GM23338 (cell line): Measurements from ENCODE around the gene TPM1. TPM values are rescaled to one million over a fixed set of nuclear protein-coding genes. Genes with fewer than 3 reads are reported as not detected.

Source experiments
- ATAC-seq: fragments of 200-7000 bp; cut with Tn5 transposase; 3 replicates; pipeline ENCODE4 v1.9.1; 2020
- DNase-seq: peaks from one replicate; pipeline ENCODE4 v3.0.0-alpha.2; 2015; ENCODE audit warnings: low spot score
- H2AFZ ChIP-seq: fragments of 200-600 bp; sonication (generic); 2 replicates; pipeline ENCODE4 v1.8.0; 2016; ENCODE audit warnings: antibody characterized with exemption, mild to moderate bottlenecking, moderate library complexity
- H3F3A ChIP-seq: fragments of 200-600 bp; sonication (generic); replicated peaks from 2 replicates; pipeline ENCODE4 v1.8.0; 2017; ENCODE audit warnings: antibody characterized with exemption, mixed run types, low read depth
- H3K27ac ChIP-seq: fragments of 200-600 bp; sonication (generic); 2 replicates; pipeline ENCODE4 v1.6.1; 2016; ENCODE audit warnings: low read depth
- H3K27me3 ChIP-seq: fragments of 200-600 bp; sonication (generic); 2 replicates; pipeline ENCODE4 v1.8.0; 2016; ENCODE audit warnings: mild to moderate bottlenecking, mixed run types, moderate library complexity; ENCODE audit not compliant: insufficient read depth
- H3K36me3 ChIP-seq: fragments of 200-600 bp; sonication (generic); 2 replicates; pipeline ENCODE4 v1.8.0; 2016; ENCODE audit warnings: mild to moderate bottlenecking; ENCODE audit not compliant: insufficient read depth
- H3K4me1 ChIP-seq: fragments of 200-600 bp; sonication (generic); 2 replicates; pipeline ENCODE4 v1.8.0; 2016; ENCODE audit warnings: mild to moderate bottlenecking, moderate library complexity; ENCODE audit not compliant: insufficient read depth
- H3K4me2 ChIP-seq: fragments of 200-600 bp; sonication (generic); 2 replicates; pipeline ENCODE4 v1.7.1; 2017; ENCODE audit warnings: mixed run types
- H3K4me3 ChIP-seq: fragments of 200-600 bp; sonication (generic); 2 replicates; pipeline ENCODE4 v1.6.1; 2016; ENCODE audit warnings: mixed run types
- H3K79me2 ChIP-seq: fragments of 200-600 bp; sonication (generic); replicated peaks from 2 replicates; pipeline ENCODE4 v1.8.0; 2017; ENCODE audit warnings: mild to moderate bottlenecking; ENCODE audit not compliant: insufficient read depth
- H3K9me2 ChIP-seq: fragments of 200-600 bp; sonication (generic); 2 replicates; pipeline ENCODE4 v1.8.0; 2017; ENCODE audit not compliant: insufficient read depth
- H4K20me1 ChIP-seq: fragments of 200-600 bp; sonication (generic); replicated peaks from 2 replicates; pipeline ENCODE4 v1.8.0; 2017; ENCODE audit warnings: mild to moderate bottlenecking; ENCODE audit not compliant: insufficient read depth
- H3K27ac Mint-ChIP-seq: 2 replicates; pipeline ENCODE4 v1.8.0; 2020; ENCODE audit warnings: inconsistent platforms, mild to moderate bottlenecking, moderate library complexity, mixed read lengths
- H3K27me3 Mint-ChIP-seq: 3 replicates; pipeline ENCODE4 v1.8.0; 2022; ENCODE audit warnings: low read depth, mild to moderate bottlenecking, moderate library complexity, mixed read lengths, inconsistent platforms; ENCODE audit not compliant: insufficient read depth, poor library complexity
- H3K36me3 Mint-ChIP-seq: 3 replicates; pipeline ENCODE4 v1.8.0; 2021; ENCODE audit warnings: low read depth, mild to moderate bottlenecking, inconsistent platforms, moderate library complexity, mixed read lengths
- H3K4me1 Mint-ChIP-seq: 3 replicates; pipeline ENCODE4 v1.8.0; 2020; ENCODE audit warnings: mild to moderate bottlenecking, inconsistent platforms, mixed read lengths
- H3K4me3 Mint-ChIP-seq: 3 replicates; pipeline ENCODE4 v1.8.0; 2021; ENCODE audit warnings: moderate library complexity, mild to moderate bottlenecking, inconsistent platforms, mixed read lengths
- H3K9me3 Mint-ChIP-seq: 3 replicates; pipeline ENCODE4 v1.8.0; 2020; ENCODE audit warnings: moderate library complexity, mild to moderate bottlenecking, inconsistent platforms, mixed read lengths
- CREB1 ChIP-seq: fragments of 250-450 bp; sonication (Bioruptor Pico); IDR thresholded peaks from 2 replicates; pipeline ENCODE4 v1.5.0; 2020; ENCODE audit warnings: low read depth, mild to moderate bottlenecking, moderate library complexity
- EZH2 ChIP-seq: fragments of 200-600 bp; sonication (generic); IDR thresholded peaks from one replicate; pipeline ENCODE4 v1.8.0; 2017; ENCODE audit warnings: antibody characterized with exemption, mild to moderate bottlenecking, low read depth; ENCODE audit not compliant: unreplicated experiment
- EZH2phosphoT487 ChIP-seq: fragments of 200-600 bp; sonication (generic); IDR thresholded peaks from one replicate; pipeline ENCODE4 v1.8.1; 2018; ENCODE audit warnings: antibody characterized with exemption; ENCODE audit not compliant: unreplicated experiment
- JUNB ChIP-seq: IDR thresholded peaks from one replicate; pipeline ENCODE4 v1.6.1; 2016; ENCODE audit warnings: antibody characterized with exemption; ENCODE audit not compliant: unreplicated experiment
- NANOG ChIP-seq: IDR thresholded peaks from 2 replicates; pipeline ENCODE4 v1.6.1; 2016; ENCODE audit warnings: antibody characterized with exemption, borderline replicate concordance
- POLR2AphosphoS5 ChIP-seq: IDR thresholded peaks from 2 replicates; pipeline ENCODE4 v1.6.1; 2016; ENCODE audit warnings: antibody characterized with exemption, low read depth
- STAT1 ChIP-seq: IDR thresholded peaks from one replicate; pipeline ENCODE4 v1.6.1; 2016; ENCODE audit warnings: antibody characterized with exemption; ENCODE audit not compliant: unreplicated experiment
- ZNF114 ChIP-seq: fragments of 250-450 bp; sonication (Bioruptor Pico); IDR thresholded peaks from 2 replicates; pipeline ENCODE4 v1.5.0; 2020; ENCODE audit warnings: mild to moderate bottlenecking, moderate library complexity
- ZNF331 ChIP-seq: fragments of 250-450 bp; sonication (Bioruptor Pico); IDR thresholded peaks from 2 replicates; pipeline ENCODE4 v1.5.0; 2020; ENCODE audit warnings: low read depth, mild to moderate bottlenecking, moderate library complexity
- polyA plus RNA-seq: library from polyadenylated mRNA; unstranded; fragments of >200 nt; fragmentation: Nextera tagmentation; extraction: Ambion mirVana; gene quantifications from 2 replicates; pipeline ENCODE4 v1.2.1, GENCODE V29; 2016
- total RNA-seq: library from RNA; depleted of rRNA; stranded (reverse); fragments of >200 nt; shearing (Covaris generic); gene quantifications from 2 replicates; pipeline ENCODE4 v1.2.3, GENCODE V29; 2014
- TF ChIP-seq, protein P1 (sequence below): IDR thresholded peaks from one replicate; pipeline ENCODE4 v1.6.1; 2018; ENCODE audit warnings: antibody characterized with exemption; ENCODE audit not compliant: unreplicated experiment
- TF ChIP-seq, protein P2 (sequence below): fragments of 250-450 bp; sonication (Bioruptor Pico); IDR thresholded peaks from 2 replicates; pipeline ENCODE4 v1.5.0; 2020; ENCODE audit warnings: mild to moderate bottlenecking, moderate library complexity
- TF ChIP-seq, protein P3 (sequence below): IDR thresholded peaks from 2 replicates; pipeline ENCODE4 v1.6.1; 2016; ENCODE audit warnings: antibody characterized with exemption
- TF ChIP-seq, protein P4 (sequence below), 2 experiments: fragments of 200-600 bp in 1 of 2; sonication (generic) in 1 of 2; conservative IDR thresholded peaks; 2 replicates each; pipeline versions ENCODE4 v1.5.1 to v1.6.1; 2016 to 2017; ENCODE audit warnings: antibody characterized with exemption in 2 of 2, low read depth in 2 of 2, mild to moderate bottlenecking in 2 of 2, moderate library complexity in 1 of 2

Gene TPM1
- total and polyA plus RNA-seq, 2 experiments from 2014 or later: 449 to 913 TPM

DNA sequence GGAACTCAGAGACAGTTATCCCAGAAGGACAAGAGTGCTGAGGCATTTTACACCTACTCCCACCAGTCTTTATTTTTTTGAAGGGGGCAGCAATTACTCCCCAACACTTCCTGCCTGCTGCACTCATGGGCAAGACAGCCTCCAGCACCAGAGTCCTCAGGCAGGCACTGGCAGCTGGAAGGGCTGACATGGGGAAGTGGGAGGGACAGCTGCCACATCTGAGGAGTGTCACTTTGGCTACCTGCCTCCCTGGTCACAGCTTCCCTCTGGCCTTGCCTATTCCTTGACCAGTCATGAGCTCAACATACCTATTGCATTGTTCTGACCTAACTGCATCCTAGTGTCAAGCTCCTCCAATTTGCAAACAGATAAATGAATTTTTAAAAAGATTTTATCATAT, 68.9 kb downstream of the TPM1 start:
- no peaks in the 10 kb centered on the region for H3K27me3 ChIP-seq
- H3F3A ChIP-seq: no peaks in the 10 kb centered on the region
- H3K4me2 ChIP-seq: no peak overlapping the region
- no peaks in the 10 kb centered on the region for H3K4me1 ChIP-seq
- Mint-ChIP-seq H3K27me3 (no peaks in the 10 kb centered on the region), H3K4me3 (no peak overlapping the region), H3K9me3 (no peaks in the 10 kb centered on the region), H3K4me1 (no peaks in the 10 kb centered on the region), H3K36me3 (no peaks in the 10 kb centered on the region), H3K27ac (no peak overlapping the region)
- ATAC-seq: no peak
- DNase-seq: no peak
- H3K9me2 ChIP-seq: no peaks in the 10 kb centered on the region
- no peaks in the 10 kb centered on the region for H3K79me2 ChIP-seq
- H3K27ac ChIP-seq: no peak overlapping the region
- no peak overlapping the region for H2AFZ ChIP-seq
- TF ChIP-seq, protein P1, sequence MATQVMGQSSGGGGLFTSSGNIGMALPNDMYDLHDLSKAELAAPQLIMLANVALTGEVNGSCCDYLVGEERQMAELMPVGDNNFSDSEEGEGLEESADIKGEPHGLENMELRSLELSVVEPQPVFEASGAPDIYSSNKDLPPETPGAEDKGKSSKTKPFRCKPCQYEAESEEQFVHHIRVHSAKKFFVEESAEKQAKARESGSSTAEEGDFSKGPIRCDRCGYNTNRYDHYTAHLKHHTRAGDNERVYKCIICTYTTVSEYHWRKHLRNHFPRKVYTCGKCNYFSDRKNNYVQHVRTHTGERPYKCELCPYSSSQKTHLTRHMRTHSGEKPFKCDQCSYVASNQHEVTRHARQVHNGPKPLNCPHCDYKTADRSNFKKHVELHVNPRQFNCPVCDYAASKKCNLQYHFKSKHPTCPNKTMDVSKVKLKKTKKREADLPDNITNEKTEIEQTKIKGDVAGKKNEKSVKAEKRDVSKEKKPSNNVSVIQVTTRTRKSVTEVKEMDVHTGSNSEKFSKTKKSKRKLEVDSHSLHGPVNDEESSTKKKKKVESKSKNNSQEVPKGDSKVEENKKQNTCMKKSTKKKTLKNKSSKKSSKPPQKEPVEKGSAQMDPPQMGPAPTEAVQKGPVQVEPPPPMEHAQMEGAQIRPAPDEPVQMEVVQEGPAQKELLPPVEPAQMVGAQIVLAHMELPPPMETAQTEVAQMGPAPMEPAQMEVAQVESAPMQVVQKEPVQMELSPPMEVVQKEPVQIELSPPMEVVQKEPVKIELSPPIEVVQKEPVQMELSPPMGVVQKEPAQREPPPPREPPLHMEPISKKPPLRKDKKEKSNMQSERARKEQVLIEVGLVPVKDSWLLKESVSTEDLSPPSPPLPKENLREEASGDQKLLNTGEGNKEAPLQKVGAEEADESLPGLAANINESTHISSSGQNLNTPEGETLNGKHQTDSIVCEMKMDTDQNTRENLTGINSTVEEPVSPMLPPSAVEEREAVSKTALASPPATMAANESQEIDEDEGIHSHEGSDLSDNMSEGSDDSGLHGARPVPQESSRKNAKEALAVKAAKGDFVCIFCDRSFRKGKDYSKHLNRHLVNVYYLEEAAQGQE: no peak
- no peak for TF ChIP-seq POLR2AphosphoS5
- TF ChIP-seq CREB1 (CRISPR knock-in tag): no peak
- TF ChIP-seq, protein P2, sequence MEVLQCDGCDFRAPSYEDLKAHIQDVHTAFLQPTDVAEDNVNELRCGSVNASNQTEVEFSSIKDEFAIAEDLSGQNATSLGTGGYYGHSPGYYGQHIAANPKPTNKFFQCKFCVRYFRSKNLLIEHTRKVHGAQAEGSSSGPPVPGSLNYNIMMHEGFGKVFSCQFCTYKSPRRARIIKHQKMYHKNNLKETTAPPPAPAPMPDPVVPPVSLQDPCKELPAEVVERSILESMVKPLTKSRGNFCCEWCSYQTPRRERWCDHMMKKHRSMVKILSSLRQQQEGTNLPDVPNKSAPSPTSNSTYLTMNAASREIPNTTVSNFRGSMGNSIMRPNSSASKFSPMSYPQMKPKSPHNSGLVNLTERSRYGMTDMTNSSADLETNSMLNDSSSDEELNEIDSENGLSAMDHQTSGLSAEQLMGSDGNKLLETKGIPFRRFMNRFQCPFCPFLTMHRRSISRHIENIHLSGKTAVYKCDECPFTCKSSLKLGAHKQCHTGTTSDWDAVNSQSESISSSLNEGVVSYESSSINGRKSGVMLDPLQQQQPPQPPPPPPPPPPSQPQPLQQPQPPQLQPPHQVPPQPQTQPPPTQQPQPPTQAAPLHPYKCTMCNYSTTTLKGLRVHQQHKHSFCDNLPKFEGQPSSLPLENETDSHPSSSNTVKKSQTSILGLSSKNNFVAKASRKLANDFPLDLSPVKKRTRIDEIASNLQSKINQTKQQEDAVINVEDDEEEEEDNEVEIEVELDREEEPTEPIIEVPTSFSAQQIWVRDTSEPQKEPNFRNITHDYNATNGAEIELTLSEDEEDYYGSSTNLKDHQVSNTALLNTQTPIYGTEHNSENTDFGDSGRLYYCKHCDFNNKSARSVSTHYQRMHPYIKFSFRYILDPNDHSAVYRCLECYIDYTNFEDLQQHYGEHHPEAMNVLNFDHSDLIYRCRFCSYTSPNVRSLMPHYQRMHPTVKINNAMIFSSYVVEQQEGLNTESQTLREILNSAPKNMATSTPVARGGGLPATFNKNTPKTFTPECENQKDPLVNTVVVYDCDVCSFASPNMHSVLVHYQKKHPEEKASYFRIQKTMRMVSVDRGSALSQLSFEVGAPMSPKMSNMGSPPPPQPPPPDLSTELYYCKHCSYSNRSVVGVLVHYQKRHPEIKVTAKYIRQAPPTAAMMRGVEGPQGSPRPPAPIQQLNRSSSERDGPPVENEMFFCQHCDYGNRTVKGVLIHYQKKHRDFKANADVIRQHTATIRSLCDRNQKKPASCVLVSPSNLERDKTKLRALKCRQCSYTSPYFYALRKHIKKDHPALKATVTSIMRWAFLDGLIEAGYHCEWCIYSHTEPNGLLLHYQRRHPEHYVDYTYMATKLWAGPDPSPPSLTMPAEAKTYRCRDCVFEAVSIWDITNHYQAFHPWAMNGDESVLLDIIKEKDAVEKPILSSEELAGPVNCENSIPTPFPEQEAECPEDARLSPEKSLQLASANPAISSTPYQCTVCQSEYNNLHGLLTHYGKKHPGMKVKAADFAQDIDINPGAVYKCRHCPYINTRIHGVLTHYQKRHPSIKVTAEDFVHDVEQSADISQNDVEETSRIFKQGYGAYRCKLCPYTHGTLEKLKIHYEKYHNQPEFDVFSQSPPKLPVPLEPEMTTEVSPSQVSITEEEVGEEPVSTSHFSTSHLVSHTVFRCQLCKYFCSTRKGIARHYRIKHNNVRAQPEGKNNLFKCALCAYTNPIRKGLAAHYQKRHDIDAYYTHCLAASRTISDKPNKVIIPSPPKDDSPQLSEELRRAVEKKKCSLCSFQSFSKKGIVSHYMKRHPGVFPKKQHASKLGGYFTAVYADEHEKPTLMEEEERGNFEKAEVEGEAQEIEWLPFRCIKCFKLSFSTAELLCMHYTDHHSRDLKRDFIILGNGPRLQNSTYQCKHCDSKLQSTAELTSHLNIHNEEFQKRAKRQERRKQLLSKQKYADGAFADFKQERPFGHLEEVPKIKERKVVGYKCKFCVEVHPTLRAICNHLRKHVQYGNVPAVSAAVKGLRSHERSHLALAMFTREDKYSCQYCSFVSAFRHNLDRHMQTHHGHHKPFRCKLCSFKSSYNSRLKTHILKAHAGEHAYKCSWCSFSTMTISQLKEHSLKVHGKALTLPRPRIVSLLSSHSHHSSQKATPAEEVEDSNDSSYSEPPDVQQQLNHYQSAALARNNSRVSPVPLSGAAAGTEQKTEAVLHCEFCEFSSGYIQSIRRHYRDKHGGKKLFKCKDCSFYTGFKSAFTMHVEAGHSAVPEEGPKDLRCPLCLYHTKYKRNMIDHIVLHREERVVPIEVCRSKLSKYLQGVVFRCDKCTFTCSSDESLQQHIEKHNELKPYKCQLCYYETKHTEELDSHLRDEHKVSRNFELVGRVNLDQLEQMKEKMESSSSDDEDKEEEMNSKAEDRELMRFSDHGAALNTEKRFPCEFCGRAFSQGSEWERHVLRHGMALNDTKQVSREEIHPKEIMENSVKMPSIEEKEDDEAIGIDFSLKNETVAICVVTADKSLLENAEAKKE (CRISPR knock-in tag): no peak
- TF ChIP-seq EZH2: no peak
- TF ChIP-seq NANOG: no peak
- no peak for TF ChIP-seq EZH2phosphoT487
- no peak for TF ChIP-seq ZNF114 (CRISPR knock-in tag)
- TF ChIP-seq JUNB: no peak
- TF ChIP-seq, protein P3, sequence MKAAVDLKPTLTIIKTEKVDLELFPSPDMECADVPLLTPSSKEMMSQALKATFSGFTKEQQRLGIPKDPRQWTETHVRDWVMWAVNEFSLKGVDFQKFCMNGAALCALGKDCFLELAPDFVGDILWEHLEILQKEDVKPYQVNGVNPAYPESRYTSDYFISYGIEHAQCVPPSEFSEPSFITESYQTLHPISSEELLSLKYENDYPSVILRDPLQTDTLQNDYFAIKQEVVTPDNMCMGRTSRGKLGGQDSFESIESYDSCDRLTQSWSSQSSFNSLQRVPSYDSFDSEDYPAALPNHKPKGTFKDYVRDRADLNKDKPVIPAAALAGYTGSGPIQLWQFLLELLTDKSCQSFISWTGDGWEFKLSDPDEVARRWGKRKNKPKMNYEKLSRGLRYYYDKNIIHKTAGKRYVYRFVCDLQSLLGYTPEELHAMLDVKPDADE: no peak
- TF ChIP-seq, protein P4, sequence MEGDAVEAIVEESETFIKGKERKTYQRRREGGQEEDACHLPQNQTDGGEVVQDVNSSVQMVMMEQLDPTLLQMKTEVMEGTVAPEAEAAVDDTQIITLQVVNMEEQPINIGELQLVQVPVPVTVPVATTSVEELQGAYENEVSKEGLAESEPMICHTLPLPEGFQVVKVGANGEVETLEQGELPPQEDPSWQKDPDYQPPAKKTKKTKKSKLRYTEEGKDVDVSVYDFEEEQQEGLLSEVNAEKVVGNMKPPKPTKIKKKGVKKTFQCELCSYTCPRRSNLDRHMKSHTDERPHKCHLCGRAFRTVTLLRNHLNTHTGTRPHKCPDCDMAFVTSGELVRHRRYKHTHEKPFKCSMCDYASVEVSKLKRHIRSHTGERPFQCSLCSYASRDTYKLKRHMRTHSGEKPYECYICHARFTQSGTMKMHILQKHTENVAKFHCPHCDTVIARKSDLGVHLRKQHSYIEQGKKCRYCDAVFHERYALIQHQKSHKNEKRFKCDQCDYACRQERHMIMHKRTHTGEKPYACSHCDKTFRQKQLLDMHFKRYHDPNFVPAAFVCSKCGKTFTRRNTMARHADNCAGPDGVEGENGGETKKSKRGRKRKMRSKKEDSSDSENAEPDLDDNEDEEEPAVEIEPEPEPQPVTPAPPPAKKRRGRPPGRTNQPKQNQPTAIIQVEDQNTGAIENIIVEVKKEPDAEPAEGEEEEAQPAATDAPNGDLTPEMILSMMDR (conservative IDR thresholded peaks at IDR 0.05; ENCODE audit: low read depth in 2 of 2): no peak
- no peak for TF ChIP-seq ZNF331 (CRISPR knock-in tag)
- no peak for TF ChIP-seq STAT1
- H4K20me1 ChIP-seq: no peaks in the 10 kb centered on the region
- H3K4me3 ChIP-seq: no peak overlapping the region
- H3K36me3 ChIP-seq: no peaks in the 10 kb centered on the region
